ENCODE data around the gene PPP1R17. TPM values are rescaled to one million over a fixed set of nuclear protein-coding genes. Genes with fewer than 3 reads are reported as not detected.

PPP1R17 gene
- total RNA-seq = not detected
- not detected for polyA plus RNA-seq
- long read RNA-seq, donor 1 = 0 reads
- long read RNA-seq, donor 2 = 0 reads

DNA sequence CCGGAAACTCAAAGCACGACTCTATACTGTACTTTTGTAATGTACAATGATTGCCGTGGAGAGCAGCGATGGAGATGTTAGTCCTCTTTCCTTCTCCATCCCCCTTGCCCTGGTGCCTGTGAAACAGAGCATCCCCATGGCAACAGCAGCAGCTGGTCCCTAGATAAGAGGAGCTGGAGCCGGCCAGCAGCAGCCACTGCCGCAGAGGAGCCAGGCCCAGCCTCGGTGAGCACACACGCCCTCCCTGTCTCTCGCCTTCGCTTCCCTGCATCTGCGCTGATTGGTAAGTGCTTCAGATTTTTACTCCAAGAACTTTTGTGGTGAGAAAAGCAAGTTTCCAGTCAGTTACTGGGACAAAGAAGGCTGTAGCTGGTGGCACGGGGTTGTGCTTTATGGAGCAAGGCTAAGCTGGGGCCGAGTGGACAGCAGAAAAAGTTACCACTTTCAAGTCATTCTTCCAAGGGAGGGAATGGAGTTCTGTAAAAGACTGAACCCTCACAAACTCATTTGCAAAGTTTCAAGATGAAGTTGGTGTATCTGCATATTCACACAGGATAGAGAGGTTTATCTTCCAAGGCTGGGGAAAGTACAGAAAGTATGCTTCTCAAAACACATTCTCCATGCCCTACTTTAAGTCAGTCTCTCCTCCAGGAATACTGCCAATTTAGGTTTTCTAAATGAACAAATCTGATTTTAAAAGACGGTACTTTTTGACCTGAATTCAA is at the start of gene PPP1R17:
PPP1R17 (plus strand) TSS at position 192 of the 725 bp plus-strand sequence. CDS start 5,227 bp downstream, outside the sequence.
- intact Hi-C loops (cut with DNase I) = no loop called here
- H3K36me3 ChIP-seq (ENCODE audit: insufficient read depth in 1 of 2, low read depth in 1 of 2) = no peaks in the 10 kb centered on the region
- WGBS, 3 donors = 37 to 40% (median 37%) methylated on average over 14 of the region's 14 CpGs
- no peak within 1 kb of the TSS for H3K27ac ChIP-seq
- ATAC-seq (no peak), DNase-seq (no peak)
- H3K9me3 ChIP-seq = no peaks in the 10 kb centered on the region
- no peaks in the 10 kb centered on the region for H3K4me1 ChIP-seq
- peaks cover 0 to 4% (median 0%) of the 10 kb centered on the region in 3 donors for H3K27me3 ChIP-seq (ENCODE audit: insufficient read depth in 3 of 3, low read length in 2 of 3)
- H3K4me3 ChIP-seq = no peak within 1 kb of the TSS
- TF ChIP-seq, protein P1, sequence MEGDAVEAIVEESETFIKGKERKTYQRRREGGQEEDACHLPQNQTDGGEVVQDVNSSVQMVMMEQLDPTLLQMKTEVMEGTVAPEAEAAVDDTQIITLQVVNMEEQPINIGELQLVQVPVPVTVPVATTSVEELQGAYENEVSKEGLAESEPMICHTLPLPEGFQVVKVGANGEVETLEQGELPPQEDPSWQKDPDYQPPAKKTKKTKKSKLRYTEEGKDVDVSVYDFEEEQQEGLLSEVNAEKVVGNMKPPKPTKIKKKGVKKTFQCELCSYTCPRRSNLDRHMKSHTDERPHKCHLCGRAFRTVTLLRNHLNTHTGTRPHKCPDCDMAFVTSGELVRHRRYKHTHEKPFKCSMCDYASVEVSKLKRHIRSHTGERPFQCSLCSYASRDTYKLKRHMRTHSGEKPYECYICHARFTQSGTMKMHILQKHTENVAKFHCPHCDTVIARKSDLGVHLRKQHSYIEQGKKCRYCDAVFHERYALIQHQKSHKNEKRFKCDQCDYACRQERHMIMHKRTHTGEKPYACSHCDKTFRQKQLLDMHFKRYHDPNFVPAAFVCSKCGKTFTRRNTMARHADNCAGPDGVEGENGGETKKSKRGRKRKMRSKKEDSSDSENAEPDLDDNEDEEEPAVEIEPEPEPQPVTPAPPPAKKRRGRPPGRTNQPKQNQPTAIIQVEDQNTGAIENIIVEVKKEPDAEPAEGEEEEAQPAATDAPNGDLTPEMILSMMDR (IDR thresholded peaks at IDR 0.05) = no peak

DNA sequence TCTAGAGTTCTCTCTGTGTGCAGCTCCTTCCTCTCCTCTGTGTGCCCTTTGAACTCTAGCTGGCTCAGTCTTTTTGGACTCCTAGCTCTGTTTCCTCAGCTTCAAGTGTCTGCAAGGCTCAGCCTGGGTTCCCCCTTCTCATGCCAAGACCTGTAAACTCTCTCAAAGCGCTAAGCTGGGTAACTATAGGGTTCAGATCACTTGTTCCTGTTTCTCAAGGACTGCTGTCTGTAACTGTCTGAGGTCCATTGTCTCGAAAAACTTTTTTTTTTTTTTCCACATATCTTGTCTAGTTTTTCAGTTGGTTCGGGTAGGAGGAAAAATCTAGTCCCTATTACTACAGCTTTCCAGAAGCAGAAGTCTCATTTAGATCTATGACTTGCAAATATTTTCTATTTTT is 46.6 kb upstream of the PPP1R17 start:
- Histone ChIP-seq H3K4me1 (no peaks in the 10 kb centered on the region), H3K9me3 (no peaks in the 10 kb centered on the region), H3K4me3 (no peak overlapping the region), H3K36me3 (ENCODE audit: insufficient read depth in 1 of 2, low read depth in 1 of 2) (no peaks in the 10 kb centered on the region), H3K27ac (no peak overlapping the region), H3K27me3 (ENCODE audit: insufficient read depth in 3 of 3, low read length in 2 of 3) (no peaks in the 10 kb centered on the region)
- DNase-seq (no peak), ATAC-seq (no peak)
- WGBS, 3 donors = 73 to 83% (median 75%) methylated on average over 3 of the region's 3 CpGs
- intact Hi-C loops (cut with DNase I) = no loop called here
- TF ChIP-seq, protein P1 (IDR thresholded peaks at IDR 0.05) = no peak

DNA sequence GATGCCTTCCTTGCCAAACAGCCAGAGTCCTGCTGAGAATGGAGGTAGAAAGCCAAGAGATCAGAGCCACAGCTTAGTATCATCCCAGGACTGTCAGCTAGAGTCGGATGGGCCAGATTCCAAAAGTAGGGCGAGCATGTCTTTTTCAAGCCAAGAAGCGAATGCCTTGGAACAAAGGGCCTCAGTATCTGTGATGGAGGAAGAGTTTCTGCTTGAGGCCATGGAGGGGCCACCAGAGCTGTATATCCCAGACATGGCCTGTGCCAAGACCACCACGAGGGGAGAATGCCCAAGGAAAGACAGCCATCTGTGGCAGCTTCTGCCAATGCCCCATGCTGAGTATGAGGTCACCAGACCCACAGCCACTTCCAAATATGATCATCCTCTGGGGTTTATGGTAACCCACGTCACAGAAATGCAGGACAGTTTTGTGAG is 44.3 kb upstream of the PPP1R17 start:
- Histone ChIP-seq H3K27me3 (ENCODE audit: insufficient read depth in 3 of 3, low read length in 2 of 3) (no peaks in the 10 kb centered on the region), H3K9me3 (no peaks in the 10 kb centered on the region), H3K4me1 (no peaks in the 10 kb centered on the region), H3K36me3 (ENCODE audit: insufficient read depth in 1 of 2, low read depth in 1 of 2) (no peaks in the 10 kb centered on the region), H3K4me3 (no peak overlapping the region), H3K27ac (no peak overlapping the region)
- ATAC-seq (no peak), DNase-seq (no peak)
- WGBS, 3 donors = 18 to 33% (median 25%) methylated on average over 5 of the region's 5 CpGs
- TF ChIP-seq, protein P1 (IDR thresholded peaks at IDR 0.05) = no peak
- intact Hi-C loops (cut with DNase I) = no loop called here

DNA sequence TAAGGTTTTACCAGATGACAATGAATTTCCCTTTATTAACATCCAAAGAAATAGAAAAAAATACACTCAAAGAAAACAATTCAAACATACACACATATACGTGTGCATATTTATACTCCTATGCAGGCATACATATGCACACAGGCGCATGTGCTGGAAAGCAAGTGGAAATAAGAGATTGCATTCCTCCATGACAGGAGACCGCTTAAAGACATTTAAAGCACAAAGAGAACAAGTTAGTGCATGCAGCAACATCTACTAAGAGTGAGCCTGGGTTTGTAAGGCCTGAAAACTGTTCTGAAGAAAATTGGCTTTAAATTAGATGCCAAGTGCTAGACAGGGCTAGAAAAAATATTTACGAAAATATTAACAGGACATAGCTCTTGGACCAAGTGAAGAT is 40.1 kb upstream of the PPP1R17 start:
- Histone ChIP-seq H3K9me3 (no peaks in the 10 kb centered on the region), H3K27ac (no peak overlapping the region), H3K4me3 (no peak overlapping the region), H3K4me1 (no peaks in the 10 kb centered on the region), H3K27me3 (ENCODE audit: insufficient read depth in 3 of 3, low read length in 2 of 3) (no peaks in the 10 kb centered on the region), H3K36me3 (ENCODE audit: insufficient read depth in 1 of 2, low read depth in 1 of 2) (no peaks in the 10 kb centered on the region)
- intact Hi-C loops (cut with DNase I) = no loop called here
- DNase-seq (no peak), ATAC-seq (no peak)
- WGBS, 3 donors = 89 to 93% (median 90%) methylated on average over 4 of the region's 4 CpGs
- TF ChIP-seq, protein P1 (IDR thresholded peaks at IDR 0.05) = no peak
